Measurements from ENCODE around the gene PCDH9.

Gene PCDH9

DNA sequence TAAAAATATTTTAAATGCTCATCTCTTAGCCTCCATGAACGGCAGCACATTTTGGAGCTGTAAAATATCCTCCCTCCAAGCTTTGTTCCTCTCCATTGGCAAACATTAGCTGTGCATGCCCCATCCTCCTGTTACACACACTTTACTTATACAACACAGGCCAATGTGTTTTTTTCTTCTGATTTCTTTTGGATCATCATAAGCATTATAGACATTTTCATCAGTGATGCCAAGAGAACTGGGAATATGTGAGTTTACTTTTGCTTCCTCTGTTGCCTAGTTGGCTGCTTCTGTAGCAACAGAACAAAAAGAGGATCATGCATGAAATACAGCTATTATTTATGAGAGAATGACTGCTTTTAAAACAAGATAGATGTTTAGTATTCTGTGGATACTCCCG, 142.6 kb downstream of the PCDH9 start:
- POLR2A ChIA-PET = no interaction called here
- TF ChIP-seq, protein P1, sequence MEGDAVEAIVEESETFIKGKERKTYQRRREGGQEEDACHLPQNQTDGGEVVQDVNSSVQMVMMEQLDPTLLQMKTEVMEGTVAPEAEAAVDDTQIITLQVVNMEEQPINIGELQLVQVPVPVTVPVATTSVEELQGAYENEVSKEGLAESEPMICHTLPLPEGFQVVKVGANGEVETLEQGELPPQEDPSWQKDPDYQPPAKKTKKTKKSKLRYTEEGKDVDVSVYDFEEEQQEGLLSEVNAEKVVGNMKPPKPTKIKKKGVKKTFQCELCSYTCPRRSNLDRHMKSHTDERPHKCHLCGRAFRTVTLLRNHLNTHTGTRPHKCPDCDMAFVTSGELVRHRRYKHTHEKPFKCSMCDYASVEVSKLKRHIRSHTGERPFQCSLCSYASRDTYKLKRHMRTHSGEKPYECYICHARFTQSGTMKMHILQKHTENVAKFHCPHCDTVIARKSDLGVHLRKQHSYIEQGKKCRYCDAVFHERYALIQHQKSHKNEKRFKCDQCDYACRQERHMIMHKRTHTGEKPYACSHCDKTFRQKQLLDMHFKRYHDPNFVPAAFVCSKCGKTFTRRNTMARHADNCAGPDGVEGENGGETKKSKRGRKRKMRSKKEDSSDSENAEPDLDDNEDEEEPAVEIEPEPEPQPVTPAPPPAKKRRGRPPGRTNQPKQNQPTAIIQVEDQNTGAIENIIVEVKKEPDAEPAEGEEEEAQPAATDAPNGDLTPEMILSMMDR (IDR thresholded peaks at IDR 0.05; ENCODE audit: insufficient read depth, low read length, missing control alignments) = no peak
- DNase-seq (ENCODE audit: low read depth, low spot score) = no peak

DNA sequence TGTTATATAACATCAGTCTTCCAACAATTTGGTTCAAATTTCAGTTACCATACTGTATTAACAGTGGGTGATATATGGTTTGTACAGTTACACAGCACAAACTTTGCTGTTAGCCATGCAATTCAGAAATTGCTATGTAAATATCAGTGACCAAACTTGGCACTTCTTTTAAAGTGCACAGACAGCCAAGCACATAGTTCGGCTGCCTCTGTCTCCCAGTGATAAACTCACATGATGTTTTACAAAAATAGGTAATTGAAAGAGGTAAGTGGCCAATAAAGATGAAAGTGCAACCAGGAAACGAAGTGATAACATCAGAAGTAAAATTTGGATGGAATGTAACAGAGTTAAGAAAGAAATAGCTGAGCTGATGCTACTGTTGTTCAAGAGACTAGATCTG, 143.9 kb downstream of the PCDH9 start:
- no peak overlapping the region for H3K4me3 ChIP-seq (ENCODE audit: low read depth, low read length)
- TF ChIP-seq, protein P1 (IDR thresholded peaks at IDR 0.05; ENCODE audit: insufficient read depth, low read length, missing control alignments) = no peak
- POLR2A ChIA-PET = no interaction called here
- DNase-seq (ENCODE audit: low read depth, low spot score) = no peak
- CTCF ChIA-PET = no interaction called here

More for the DNA sequence above, 142.6 kb downstream of the PCDH9 start:
- CTCF ChIA-PET = interaction anchor here (0.8 kb wide), 1 partner anchor 73 kb away, joined by 3 read pairs; no protein-coding TSS in a partner anchor
- H3K4me3 ChIP-seq (ENCODE audit: low read depth, low read length) = no peak overlapping the region

DNA sequence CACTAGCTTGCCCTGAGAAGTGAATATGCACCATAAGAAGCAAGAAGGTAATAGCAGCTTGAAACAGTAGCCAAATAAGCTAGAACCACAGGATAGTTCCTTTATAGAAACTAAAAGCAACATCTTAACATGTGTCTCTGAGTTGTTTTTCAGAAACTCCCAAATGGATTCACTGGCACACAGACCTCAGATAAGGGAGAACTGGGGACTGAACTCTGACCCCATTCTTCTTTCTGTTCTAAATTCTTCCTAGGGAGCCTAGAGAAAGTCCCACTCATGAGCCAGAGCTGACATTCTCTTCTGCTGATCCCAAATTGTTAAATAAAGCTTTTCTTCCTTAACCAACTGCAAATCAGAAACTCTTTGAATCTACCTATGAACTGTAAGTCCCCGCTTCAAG, 146.1 kb downstream of the PCDH9 start:
- no peak for DNase-seq (ENCODE audit: low read depth, low spot score)
- POLR2A ChIA-PET = no interaction called here
- CTCF ChIA-PET = interaction anchor here (1.0 kb wide), 1 partner anchor 47 kb away, joined by 3 read pairs; no protein-coding TSS in a partner anchor
- no peak overlapping the region for H3K4me3 ChIP-seq (ENCODE audit: low read depth, low read length)
- TF ChIP-seq, protein P1 (IDR thresholded peaks at IDR 0.05; ENCODE audit: insufficient read depth, low read length, missing control alignments) = no peak

DNA sequence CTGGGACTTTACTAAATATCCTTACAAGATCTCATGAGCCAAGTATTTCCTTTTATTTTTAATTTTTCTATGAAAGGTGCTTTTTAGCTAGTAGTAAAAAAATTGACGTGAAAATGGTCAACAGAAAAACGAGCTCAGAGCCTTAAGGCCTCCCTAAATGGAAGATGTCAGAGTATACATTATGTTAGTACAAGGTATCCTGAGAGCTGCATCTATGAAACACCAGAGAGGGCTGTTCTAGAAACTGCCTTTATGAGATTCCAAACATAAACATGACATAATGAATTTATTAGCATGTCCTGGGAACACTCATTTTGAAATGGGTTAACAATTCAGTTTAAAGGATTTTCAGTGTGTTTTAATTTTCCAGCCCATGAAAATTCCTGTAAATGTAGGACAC, 146.6 kb downstream of the PCDH9 start:
- ChIA-PET POLR2A (no interaction called here), CTCF (no interaction called here)
- TF ChIP-seq, protein P1 (IDR thresholded peaks at IDR 0.05; ENCODE audit: insufficient read depth, low read length, missing control alignments) = no peak
- DNase-seq (ENCODE audit: low read depth, low spot score) = no peak
- H3K4me3 ChIP-seq (ENCODE audit: low read depth, low read length) = no peak overlapping the region

DNA sequence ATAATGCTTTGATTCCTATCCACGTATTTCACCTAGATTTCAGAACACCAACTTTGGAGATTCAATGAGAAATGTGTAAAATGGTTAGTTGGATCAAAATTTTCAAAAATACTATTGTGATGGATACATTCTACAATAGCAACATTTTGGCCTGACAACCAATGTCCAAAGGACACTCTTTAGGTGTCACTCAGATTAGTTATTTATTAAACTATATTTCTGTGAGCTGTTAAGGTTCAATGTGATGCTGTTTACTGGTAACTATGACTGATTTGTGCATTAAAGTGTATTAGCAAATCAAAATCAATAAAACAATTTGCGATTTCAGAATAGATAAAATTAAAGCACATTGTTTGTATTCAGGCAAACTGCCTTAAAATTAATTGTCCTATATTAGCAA, 149.8 kb downstream of the PCDH9 start:
- no peak for DNase-seq (ENCODE audit: low read depth, low spot score)
- ChIA-PET CTCF (no interaction called here), POLR2A (no interaction called here)
- H3K4me3 ChIP-seq (ENCODE audit: low read depth, low read length) = no peak overlapping the region
- TF ChIP-seq, protein P1 (IDR thresholded peaks at IDR 0.05; ENCODE audit: insufficient read depth, low read length, missing control alignments) = no peak

DNA sequence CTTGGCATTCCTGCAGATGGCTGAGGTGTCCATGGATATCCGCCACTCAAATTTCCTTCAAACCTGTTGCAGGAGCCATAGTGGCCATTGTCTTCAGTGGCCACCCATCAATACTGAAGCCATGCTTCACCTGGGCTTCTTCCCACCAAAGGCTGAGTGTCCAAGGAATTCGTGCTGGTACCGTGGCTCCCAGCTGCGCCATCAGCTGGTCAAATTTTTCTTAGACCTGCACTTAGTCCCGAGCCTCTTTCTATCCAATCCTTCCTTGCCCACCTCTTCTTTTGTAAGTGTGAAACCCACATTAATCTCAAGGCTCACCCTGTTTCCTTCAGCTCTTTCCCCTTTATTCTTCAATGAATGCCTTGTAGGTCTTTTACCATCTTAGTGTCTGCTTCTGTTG, 152.1 kb downstream of the PCDH9 start:
- TF ChIP-seq, protein P1 (IDR thresholded peaks at IDR 0.05; ENCODE audit: insufficient read depth, low read length, missing control alignments) = no peak
- DNase-seq (ENCODE audit: low read depth, low spot score) = no peak
- ChIA-PET CTCF (interaction anchor here (0.7 kb wide), 1 partner anchor 10 kb away, joined by 3 read pairs; no protein-coding TSS in a partner anchor), POLR2A (no interaction called here)
- no peak overlapping the region for H3K4me3 ChIP-seq (ENCODE audit: low read depth, low read length)
